GM21390 (cell line): Measurements from ENCODE around the gene GRIK4.

Experiments used
- ATAC-seq: cut with Tn5 transposase; IDR thresholded peaks from one replicate; pipeline ENCODE4 v1.9.1; 2021; ENCODE audit not compliant: unreplicated experiment

Gene GRIK4

GRCh38 chr11:120797143-120797542 lies 285.6 kb downstream of the GRIK4 start:
- no peak for ATAC-seq

GRCh38 chr11:120798854-120799253 lies 287.3 kb downstream of the GRIK4 start:
- no peak for ATAC-seq

- ATAC-seq: no peak
Measured at GRCh38 chr11:120800206-120800605, 288.7 kb downstream of the GRIK4 start.

- ATAC-seq: no peak
Measured at GRCh38 chr11:120801801-120802689, 290.5 kb downstream of the GRIK4 start.

- ATAC-seq: no peak
Measured at GRCh38 chr11:120805960-120806555, 294.5 kb downstream of the GRIK4 start.

GRCh38 chr11:120807414-120808150 lies 296.0 kb downstream of the GRIK4 start:
- ATAC-seq: no peak

GRCh38 chr11:120808616-120809050 lies 297.1 kb downstream of the GRIK4 start:
- no peak for ATAC-seq

GRCh38 chr11:120810251-120810650 lies 298.7 kb downstream of the GRIK4 start:
- no peak for ATAC-seq

GRCh38 chr11:120811199-120811598 lies 299.7 kb downstream of the GRIK4 start:
- ATAC-seq: no peak

- no peak for ATAC-seq
Measured at GRCh38 chr11:120811731-120812130, 300.2 kb downstream of the GRIK4 start.

- no peak for ATAC-seq
Measured at GRCh38 chr11:120814531-120815318, 303.2 kb downstream of the GRIK4 start.

GRCh38 chr11:120815319-120816100 lies 304.0 kb downstream of the GRIK4 start:
- ATAC-seq: no peak

- no peak for ATAC-seq
Measured at GRCh38 chr11:120816176-120816575, 304.6 kb downstream of the GRIK4 start.

GRCh38 chr11:120816711-120817110 lies 305.2 kb downstream of the GRIK4 start:
- ATAC-seq: no peak

- no peak for ATAC-seq
Measured at GRCh38 chr11:120817158-120817557, 305.6 kb downstream of the GRIK4 start.

- ATAC-seq: no peak
Measured at GRCh38 chr11:120818097-120818496, 306.5 kb downstream of the GRIK4 start.

- ATAC-seq: no peak
Measured at GRCh38 chr11:120819003-120819402, 307.5 kb downstream of the GRIK4 start.

- no peak for ATAC-seq
Measured at GRCh38 chr11:120819437-120820365, 308.2 kb downstream of the GRIK4 start.

- ATAC-seq: no peak
Measured at GRCh38 chr11:120823159-120823558, 311.6 kb downstream of the GRIK4 start.
